Activated CD4-positive, alpha-beta T cell treated with anti-CD3 and anti-CD28 coated beads, Interleukin-2, amount 10 ng/mL, durations not matched to agents 7 days and 5 days (primary cell): Measurements from ENCODE around the gene DHRS2. TPM values are rescaled to one million over a fixed set of nuclear protein-coding genes. Genes with fewer than 3 reads are reported as not detected.
"Not testable (repeated sequence)": the region's sequence is repeated elsewhere in the genome, so short reads cannot be mapped to it uniquely, and the experiment has no call there.

ENCODE experiments used
- CTCF ChIA-PET: fragments of 350-600 bp; sonication (Branson Sonifier 250); formaldehyde crosslinking; loops from one replicate; lab custom pipeline; 2021; ENCODE audit warnings: antibody characterized with exemption; lab: Charles Lee
- POLR2A ChIA-PET: fragments of 350-600 bp; sonication (Branson Sonifier 250); formaldehyde crosslinking; loops from one replicate; lab custom pipeline; 2021; ENCODE audit warnings: antibody characterized with exemption; lab: Charles Lee
- DNase-seq: peaks from one replicate; pipeline ENCODE4 v3.0.0-alpha.2; 2020
- H3K27ac Mint-ChIP-seq: one replicate; pipeline ENCODE4 v1.8.0; 2021; ENCODE audit warnings: mild to moderate bottlenecking, moderate library complexity, mixed read lengths
- H3K27me3 Mint-ChIP-seq: one replicate; pipeline ENCODE4 v1.8.0; 2021; ENCODE audit warnings: mixed read lengths
- H3K36me3 Mint-ChIP-seq: one replicate; pipeline ENCODE4 v1.8.0; 2021; ENCODE audit warnings: low read depth, mixed read lengths
- H3K4me1 Mint-ChIP-seq: one replicate; pipeline ENCODE4 v1.8.0; 2021; ENCODE audit warnings: mixed read lengths
- H3K4me3 Mint-ChIP-seq: one replicate; pipeline ENCODE4 v1.8.0; 2021; ENCODE audit warnings: mild to moderate bottlenecking, moderate library complexity, mixed read lengths
- H3K9me3 Mint-ChIP-seq: one replicate; pipeline ENCODE4 v1.8.0; 2021; ENCODE audit warnings: mixed read lengths
- total RNA-seq, 2 experiments: library from RNA; stranded (reverse); gene quantifications; one replicate each; pipeline ENCODE4 v1.2.3, GENCODE V29; 2021

The DHRS2 gene
- total RNA-seq = under 1 TPM; 0.44 to 0.50 TPM

DNA sequence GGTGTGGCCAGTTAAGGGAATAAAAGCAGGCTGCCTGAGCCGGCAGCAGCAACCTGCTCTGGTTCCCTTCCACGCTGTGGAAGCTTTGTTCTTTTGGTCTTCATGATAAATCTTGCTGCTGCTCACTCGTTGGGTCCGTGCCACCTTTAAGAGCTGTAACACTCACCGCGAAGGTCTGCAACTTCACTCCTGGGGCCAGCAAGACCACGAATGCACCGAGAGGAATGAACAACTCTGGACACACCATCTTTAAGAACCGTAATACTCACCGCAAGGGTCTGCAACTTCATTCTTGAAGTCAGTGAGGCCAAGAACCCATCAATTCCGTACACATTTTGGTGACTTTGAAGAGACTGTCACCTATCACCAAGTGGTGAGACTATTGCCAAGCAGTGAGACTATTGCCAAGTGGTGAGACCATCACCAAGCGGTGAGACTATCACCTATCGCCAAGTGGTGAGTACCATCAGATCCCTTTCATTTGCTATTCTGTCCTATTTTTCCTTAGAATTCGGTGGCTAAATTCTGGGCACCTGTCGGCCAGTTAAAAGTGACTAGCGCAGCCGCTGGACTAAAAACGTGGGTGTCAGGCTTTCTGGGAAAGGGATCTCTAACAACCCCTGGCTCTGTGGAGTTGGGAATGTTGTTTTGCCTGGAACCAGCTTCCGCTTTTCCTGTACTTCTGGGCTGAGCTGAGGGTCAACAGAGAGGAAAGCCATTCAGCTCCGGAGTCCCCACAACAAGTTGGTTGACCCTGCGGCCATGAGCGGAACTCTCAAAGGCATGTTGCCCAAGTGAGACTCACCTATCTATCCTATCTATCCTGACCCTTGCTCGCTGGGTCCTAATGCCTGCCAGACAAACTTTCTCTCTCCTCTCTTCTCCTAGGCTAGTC, at the start of gene DHRS2:
Gene DHRS2 (plus strand): TSS at position 48 of the 895 bp plus-strand sequence. CDS start 2,501 bp downstream, outside the sequence.
- H3K27me3 Mint-ChIP-seq = peaks cover 2% of the 10 kb centered on the region
- no peak for DNase-seq
- no peak within 1 kb of the TSS for H3K27ac Mint-ChIP-seq
- ChIA-PET CTCF (no interaction called here), POLR2A (no interaction called here)
- H3K4me3 Mint-ChIP-seq = no peak within 1 kb of the TSS
- peaks cover 4% of the 10 kb centered on the region for H3K4me1 Mint-ChIP-seq
- no peaks in the 10 kb centered on the region for H3K36me3 Mint-ChIP-seq
- H3K9me3 Mint-ChIP-seq = no peaks in the 10 kb centered on the region

- POLR2A ChIA-PET = no interaction called here
- H3K27me3 Mint-ChIP-seq = peaks cover 17% of the 10 kb centered on the region
Observed at GRCh38 chr14:23588884-23589598, 47.1 kb upstream of the DHRS2 start.

DNA sequence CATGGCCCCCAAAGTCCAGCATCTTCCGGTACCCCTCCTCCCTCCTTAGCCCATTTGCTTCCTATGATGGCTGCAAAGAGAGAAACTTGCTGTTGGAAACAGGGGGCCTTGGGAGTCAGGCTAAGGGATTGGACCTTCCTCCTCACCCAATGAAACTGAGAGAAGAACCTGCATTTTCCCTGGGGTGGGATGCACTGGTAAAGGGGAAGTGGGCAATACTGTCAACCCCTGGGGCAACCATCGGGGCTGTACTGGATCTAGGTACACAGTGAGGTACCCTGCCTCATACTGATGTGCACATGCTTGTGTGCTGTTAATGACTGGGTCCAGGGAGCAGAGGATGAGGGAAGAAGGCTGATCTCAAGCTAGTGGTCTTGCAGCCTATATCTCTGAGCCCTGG, 46.6 kb upstream of the DHRS2 start:
- no peak overlapping the region for H3K4me3 Mint-ChIP-seq
- H3K27ac Mint-ChIP-seq = no peak overlapping the region
- no peaks in the 10 kb centered on the region for H3K36me3 Mint-ChIP-seq
- ChIA-PET CTCF (interaction anchor here (0.6 to 4.3 kb wide), 15 partner anchors 10 to 827 kb away, joined by 3 to 16 read pairs (median 5); partner anchors contain the start of genes DHRS4 and JPH4), POLR2A (no interaction called here)
- H3K4me1 Mint-ChIP-seq = peaks cover 6% of the 10 kb centered on the region
- no peak for DNase-seq
- H3K9me3 Mint-ChIP-seq = no peaks in the 10 kb centered on the region
- peaks cover 17% of the 10 kb centered on the region for H3K27me3 Mint-ChIP-seq

More at GRCh38 chr14:23588884-23589598, 47.1 kb upstream of the DHRS2 start:
- DNase-seq = peak; percentile 80
- Mint-ChIP-seq H3K27ac (no peak overlapping the region), H3K4me3 (no peak overlapping the region), H3K36me3 (no peaks in the 10 kb centered on the region), H3K9me3 (no peaks in the 10 kb centered on the region), H3K4me1 (peaks cover 6% of the 10 kb centered on the region)
- CTCF ChIA-PET = interaction anchor here (0.6 to 4.3 kb wide), 17 partner anchors 9 to 826 kb away, joined by 3 to 16 read pairs (median 4); partner anchors contain the start of genes CHMP4A, DHRS4 and JPH4

DNA sequence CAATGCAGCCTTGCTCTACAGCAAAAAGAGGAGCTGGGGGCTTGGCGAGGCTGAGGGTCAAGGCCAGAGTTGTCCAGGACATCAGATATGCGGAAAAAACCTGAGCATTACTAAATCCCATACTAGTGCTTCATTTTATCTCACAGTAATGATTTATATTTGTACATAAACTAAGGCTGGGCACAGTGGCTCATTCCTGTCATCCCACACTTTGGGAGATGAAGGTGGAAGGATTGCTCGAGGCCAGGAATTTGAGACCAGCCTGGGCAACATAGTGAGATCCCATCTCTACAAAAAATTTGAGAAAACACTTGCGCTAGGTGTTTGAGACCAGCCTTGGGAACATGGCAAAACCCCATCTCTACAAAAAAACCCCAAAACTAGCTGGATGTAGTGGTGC, 46.0 kb upstream of the DHRS2 start:
- CTCF ChIA-PET = interaction anchor here (1.1 to 4.3 kb wide), 4 partner anchors 10 to 42 kb away, joined by 3 to 16 read pairs (median 8); no protein-coding TSS in a partner anchor
- no peak overlapping the region for H3K27ac Mint-ChIP-seq
- no peaks in the 10 kb centered on the region for H3K9me3 Mint-ChIP-seq
- H3K36me3 Mint-ChIP-seq = no peaks in the 10 kb centered on the region
- peaks cover 6% of the 10 kb centered on the region for H3K4me1 Mint-ChIP-seq
- no peak for DNase-seq
- no peak overlapping the region for H3K4me3 Mint-ChIP-seq
- H3K27me3 Mint-ChIP-seq = peaks cover 17% of the 10 kb centered on the region
- POLR2A ChIA-PET = no interaction called here

DNA sequence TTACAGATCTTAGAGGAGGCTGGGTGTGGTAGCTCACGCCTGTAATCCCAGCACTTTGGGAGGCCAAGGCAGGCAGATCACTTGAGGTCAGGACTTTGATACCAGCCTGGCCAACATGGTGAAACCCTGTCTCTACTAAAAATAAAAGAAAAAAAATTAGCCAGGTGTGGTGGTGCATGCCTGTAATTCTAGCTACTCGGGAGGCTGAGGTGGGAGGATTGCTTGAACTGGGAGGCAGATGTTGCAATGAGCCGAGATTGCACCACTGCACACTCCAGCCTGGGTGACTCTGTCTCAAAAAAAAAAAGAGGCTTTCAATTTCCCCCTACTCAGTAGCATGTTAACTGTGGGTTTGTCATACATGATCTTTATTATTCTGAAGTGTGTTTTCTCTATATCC, 42.0 kb upstream of the DHRS2 start:
- H3K27me3 Mint-ChIP-seq, DNase-seq: not testable (repeated sequence)
- CTCF ChIA-PET = interaction anchor here (0.6 to 2.6 kb wide), 2 partner anchors 38 to 488 kb away, joined by 4 to 8 read pairs; no protein-coding TSS in a partner anchor

GRCh38 chr14:23600322-23600707, 35.8 kb upstream of the DHRS2 start:
- H3K27me3 Mint-ChIP-seq = no peaks in the 10 kb centered on the region
- no peak overlapping the region for H3K4me3 Mint-ChIP-seq
- DNase-seq = no peak
- POLR2A ChIA-PET = no interaction called here
- no peaks in the 10 kb centered on the region for H3K4me1 Mint-ChIP-seq
- no peak overlapping the region for H3K27ac Mint-ChIP-seq
- H3K9me3 Mint-ChIP-seq = no peaks in the 10 kb centered on the region
- no peaks in the 10 kb centered on the region for H3K36me3 Mint-ChIP-seq
- CTCF ChIA-PET = interaction anchor here (0.8 to 3.4 kb wide), 4 partner anchors 10 to 32 kb away, joined by 3 to 16 read pairs (median 8); no protein-coding TSS in a partner anchor

More for the DNA sequence above, 42.0 kb upstream of the DHRS2 start:
- H3K9me3 Mint-ChIP-seq, H3K4me1 Mint-ChIP-seq, H3K36me3 Mint-ChIP-seq, H3K27ac Mint-ChIP-seq, H3K4me3 Mint-ChIP-seq, POLR2A ChIA-PET: not testable (repeated sequence)

GRCh38 chr14:23600806-23601205, 35.4 kb upstream of the DHRS2 start:
- Mint-ChIP-seq H3K27me3 (no peaks in the 10 kb centered on the region), H3K27ac (no peak overlapping the region), H3K36me3 (no peaks in the 10 kb centered on the region), H3K4me1 (peaks cover 3% of the 10 kb centered on the region), H3K9me3 (no peaks in the 10 kb centered on the region), H3K4me3 (no peak overlapping the region)
- ChIA-PET CTCF (interaction anchor here (1.3 to 3.4 kb wide), 3 partner anchors 10 to 31 kb away, joined by 3 to 16 read pairs (median 12); no protein-coding TSS in a partner anchor), POLR2A (no interaction called here)
- no peak for DNase-seq

GRCh38 chr14:23601424-23601823, 34.7 kb upstream of the DHRS2 start:
- DNase-seq = no peak
- Mint-ChIP-seq H3K4me3 (no peak overlapping the region), H3K36me3 (no peaks in the 10 kb centered on the region), H3K4me1 (peaks cover 6% of the 10 kb centered on the region), H3K27me3 (no peaks in the 10 kb centered on the region), H3K27ac (no peak overlapping the region), H3K9me3 (no peaks in the 10 kb centered on the region)
- POLR2A ChIA-PET = no interaction called here
- CTCF ChIA-PET = interaction anchor here (1.3 to 3.4 kb wide), 3 partner anchors 9 to 31 kb away, joined by 3 to 16 read pairs (median 12); no protein-coding TSS in a partner anchor

GRCh38 chr14:23601845-23602180, 34.4 kb upstream of the DHRS2 start:
- Mint-ChIP-seq H3K27ac (no peak overlapping the region), H3K27me3 (no peaks in the 10 kb centered on the region), H3K4me3 (no peak overlapping the region), H3K9me3 (no peaks in the 10 kb centered on the region), H3K4me1 (peaks cover 9% of the 10 kb centered on the region), H3K36me3 (no peaks in the 10 kb centered on the region)
- DNase-seq = no peak
- ChIA-PET POLR2A (no interaction called here), CTCF (interaction anchor here (1.3 to 3.4 kb wide), 3 partner anchors 9 to 30 kb away, joined by 3 to 16 read pairs (median 12); no protein-coding TSS in a partner anchor)

DNA sequence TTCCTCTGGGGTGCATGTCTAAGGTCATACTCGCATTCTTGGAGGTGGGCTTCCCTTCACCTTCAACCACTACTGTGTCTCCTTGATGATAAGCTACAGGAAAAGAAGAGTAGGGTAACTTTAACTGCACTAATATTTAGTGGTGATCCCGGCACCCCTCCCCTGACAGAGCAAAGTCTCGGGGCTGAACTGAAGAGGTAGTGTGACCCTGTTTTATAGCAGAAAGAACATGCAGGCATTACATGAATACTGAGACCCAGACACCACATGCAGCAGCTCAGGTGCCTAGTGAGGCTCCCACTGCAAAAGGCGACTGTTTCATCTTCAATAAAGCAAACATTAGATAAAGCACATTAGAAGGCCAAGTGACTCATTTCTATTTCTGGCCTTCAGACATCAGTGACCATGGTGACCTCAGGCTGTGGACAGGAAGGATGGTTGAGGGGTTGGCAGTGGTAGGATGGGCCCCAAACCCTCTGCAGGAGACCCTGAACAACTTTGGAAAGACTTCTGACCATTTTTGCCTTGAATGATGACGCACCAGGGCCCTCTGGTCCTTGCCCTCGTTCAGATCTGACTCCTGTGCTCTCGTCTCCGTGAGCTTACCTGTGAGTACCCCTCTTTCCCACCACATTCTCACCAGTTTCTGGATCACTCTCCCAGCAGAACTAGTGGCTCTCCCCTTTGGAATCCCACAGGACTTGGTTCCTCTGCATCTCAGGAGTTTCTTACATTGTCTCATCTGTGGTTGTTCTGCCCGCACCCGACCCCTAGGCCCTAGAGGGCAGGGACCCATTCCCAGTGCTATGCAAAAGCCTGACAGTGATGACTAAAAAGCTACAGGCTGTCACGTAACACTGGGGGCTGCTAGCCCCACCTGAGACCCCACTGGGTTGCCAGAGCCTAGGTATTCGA, 33.7 kb upstream of the DHRS2 start:
- ChIA-PET POLR2A (no interaction called here), CTCF (interaction anchor here (0.7 to 3.4 kb wide), 2 partner anchors 13 to 30 kb away, joined by 3 to 12 read pairs; no protein-coding TSS in a partner anchor)
- Mint-ChIP-seq H3K36me3 (no peaks in the 10 kb centered on the region), H3K4me3 (no peak overlapping the region), H3K4me1 (peaks cover 9% of the 10 kb centered on the region), H3K27me3 (no peaks in the 10 kb centered on the region), H3K9me3 (no peaks in the 10 kb centered on the region), H3K27ac (no peak overlapping the region)
- no peak for DNase-seq

DNA sequence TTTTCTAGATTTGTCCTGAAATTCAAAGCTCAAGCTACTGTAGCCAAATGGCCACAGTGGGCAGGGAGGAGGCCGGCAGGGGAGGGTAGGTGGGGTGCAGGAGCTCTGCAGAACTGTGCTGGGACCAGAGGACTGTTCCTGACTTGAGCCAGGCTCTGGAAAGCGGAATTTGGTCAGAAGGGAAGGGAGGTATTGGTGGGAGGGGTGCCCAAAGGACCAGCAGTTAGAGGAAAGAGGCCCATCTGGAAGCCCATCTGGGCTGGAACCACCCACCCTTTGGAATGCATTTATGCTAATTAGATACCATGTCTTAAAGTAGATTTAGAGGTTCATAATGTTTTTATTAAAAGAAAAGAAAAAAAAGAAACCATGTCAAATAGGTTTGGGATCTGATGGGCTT, 33.1 kb upstream of the DHRS2 start:
- no peaks in the 10 kb centered on the region for H3K27me3 Mint-ChIP-seq
- POLR2A ChIA-PET = no interaction called here
- H3K27ac Mint-ChIP-seq = no peak overlapping the region
- H3K36me3 Mint-ChIP-seq = no peaks in the 10 kb centered on the region
- H3K9me3 Mint-ChIP-seq = no peaks in the 10 kb centered on the region
- CTCF ChIA-PET = interaction anchor here (0.7 to 3.4 kb wide), 2 partner anchors 14 to 29 kb away, joined by 3 to 12 read pairs; no protein-coding TSS in a partner anchor
- no peak overlapping the region for H3K4me3 Mint-ChIP-seq
- no peak for DNase-seq
- peaks cover 9% of the 10 kb centered on the region for H3K4me1 Mint-ChIP-seq

GRCh38 chr14:23604148-23604547, 32.0 kb upstream of the DHRS2 start:
- ChIA-PET POLR2A (no interaction called here), CTCF (no interaction called here)
- H3K36me3 Mint-ChIP-seq = peaks cover 6% of the 10 kb centered on the region
- no peak for DNase-seq
- no peaks in the 10 kb centered on the region for H3K27me3 Mint-ChIP-seq
- no peak overlapping the region for H3K27ac Mint-ChIP-seq
- H3K4me1 Mint-ChIP-seq = peaks cover 14% of the 10 kb centered on the region
- H3K9me3 Mint-ChIP-seq = peaks cover 6% of the 10 kb centered on the region
- no peak overlapping the region for H3K4me3 Mint-ChIP-seq
